GM10847 (cell line): Measurements from ENCODE around the gene AK5.

ENCODE experiments used
- POLR2A ChIP-seq: IDR thresholded peaks from 2 replicates; pipeline ENCODE4 v1.6.1; 2011; ENCODE audit not compliant: insufficient read length; ENCODE audit errors: extremely low read depth

Gene AK5

DNA sequence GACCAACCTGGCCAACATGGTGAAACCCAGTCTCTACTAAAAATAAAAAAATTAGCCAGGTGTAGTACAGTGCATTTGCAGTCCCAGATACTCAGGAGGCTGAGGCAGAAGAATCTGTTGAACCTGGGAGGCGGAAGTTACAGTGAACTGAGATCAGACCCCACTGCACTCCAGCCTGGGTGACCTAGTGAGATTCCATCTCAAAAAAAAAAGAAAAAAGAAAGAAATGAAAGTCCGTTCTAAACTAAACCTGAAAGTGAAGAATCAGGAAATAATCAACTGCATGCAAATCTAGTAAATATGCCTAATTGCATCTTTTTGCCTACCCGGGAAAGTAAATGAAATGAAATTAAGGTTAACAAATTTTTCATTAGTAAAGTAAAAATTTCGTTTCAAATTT lies 301.1 kb downstream of the AK5 start:
- TF ChIP-seq POLR2A: no peak

DNA sequence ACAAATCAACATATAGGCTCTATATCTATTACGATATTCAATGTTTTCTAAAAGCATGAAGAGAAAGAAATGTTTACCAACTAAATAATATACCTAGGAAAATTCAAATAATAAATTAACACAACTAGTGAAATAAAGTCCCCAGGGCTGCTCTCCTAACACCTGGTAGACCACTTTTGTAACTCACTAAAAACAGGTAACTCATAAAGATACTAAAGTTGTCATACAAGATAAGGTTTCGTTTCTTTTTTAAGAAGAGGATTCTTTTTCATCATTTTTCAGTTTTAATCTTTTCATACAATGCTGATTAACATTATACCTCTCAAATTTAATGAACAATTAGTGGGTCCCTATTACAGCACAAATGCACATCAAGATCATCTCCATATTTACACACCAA lies 301.7 kb downstream of the AK5 start:
- no peak for TF ChIP-seq POLR2A

DNA sequence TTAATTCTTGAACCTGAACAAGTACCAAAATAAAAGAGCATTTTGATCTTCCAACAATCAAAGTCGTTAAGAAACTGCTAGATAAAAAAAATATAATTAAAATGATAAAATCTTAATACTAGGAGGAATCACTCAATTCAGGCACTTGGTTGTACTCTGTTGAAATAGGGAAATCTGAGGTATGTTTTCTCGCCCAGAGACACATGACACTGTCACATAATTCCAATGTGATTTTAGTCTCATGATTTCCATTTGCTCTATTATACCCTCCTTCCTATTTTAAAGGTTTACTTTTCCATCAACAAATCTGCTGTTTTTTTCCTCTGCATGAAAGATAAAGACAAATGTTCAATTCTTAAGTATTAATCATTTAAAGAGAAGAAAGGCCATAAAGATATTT lies 303.1 kb downstream of the AK5 start:
- TF ChIP-seq POLR2A: no peak

DNA sequence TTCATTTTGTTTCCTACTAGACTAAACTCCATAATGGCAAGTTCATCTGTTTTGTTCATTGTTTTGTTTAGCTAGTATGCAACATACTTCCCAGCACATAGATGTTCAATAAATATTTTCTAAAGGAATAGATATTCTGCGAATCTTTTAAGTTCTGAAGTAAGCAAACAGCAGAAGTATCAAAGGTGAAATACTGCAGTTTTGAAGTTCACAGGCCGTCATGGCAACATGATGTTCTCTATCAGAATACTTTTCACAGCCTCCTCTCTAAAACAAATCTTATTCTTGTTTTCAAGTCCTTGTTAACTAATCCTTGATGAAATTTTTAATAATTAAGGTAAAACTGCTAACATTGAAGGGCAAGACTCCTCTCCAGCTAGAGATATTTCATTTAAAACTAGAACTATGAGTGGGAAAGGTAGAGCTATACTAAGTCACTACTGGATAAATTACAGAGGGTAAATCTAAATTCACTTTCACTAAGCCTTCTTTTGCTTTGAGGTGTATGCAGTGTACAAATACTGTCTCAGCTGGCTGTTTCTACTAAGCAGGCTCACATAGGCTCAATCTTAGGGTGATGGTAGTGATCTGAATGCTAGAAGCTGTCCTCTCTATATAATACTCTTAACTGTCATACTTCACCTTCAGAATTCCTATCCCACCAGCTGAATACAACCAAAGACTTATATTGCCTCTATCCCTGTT lies 303.9 kb downstream of the AK5 start:
- TF ChIP-seq POLR2A: no peak

DNA sequence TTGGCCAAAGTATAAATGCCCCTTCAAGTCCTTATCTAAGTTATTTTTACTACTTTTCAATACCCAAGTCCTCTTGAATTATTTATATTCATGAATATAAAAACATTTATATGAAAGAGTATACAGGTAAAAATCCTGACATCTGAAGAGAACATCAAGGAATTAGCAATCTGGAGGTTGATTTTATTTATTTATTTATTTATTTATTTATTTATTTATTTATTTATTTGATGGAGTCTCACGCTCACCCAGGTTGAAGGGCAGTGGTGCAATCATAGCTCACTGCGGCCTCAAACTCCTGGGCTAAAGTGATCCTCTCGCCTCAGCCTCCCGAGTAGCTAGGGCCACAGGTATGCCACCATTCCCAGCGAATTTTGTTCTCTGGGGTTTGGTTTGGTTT lies 307.4 kb downstream of the AK5 start:
- TF ChIP-seq POLR2A: no peak

DNA sequence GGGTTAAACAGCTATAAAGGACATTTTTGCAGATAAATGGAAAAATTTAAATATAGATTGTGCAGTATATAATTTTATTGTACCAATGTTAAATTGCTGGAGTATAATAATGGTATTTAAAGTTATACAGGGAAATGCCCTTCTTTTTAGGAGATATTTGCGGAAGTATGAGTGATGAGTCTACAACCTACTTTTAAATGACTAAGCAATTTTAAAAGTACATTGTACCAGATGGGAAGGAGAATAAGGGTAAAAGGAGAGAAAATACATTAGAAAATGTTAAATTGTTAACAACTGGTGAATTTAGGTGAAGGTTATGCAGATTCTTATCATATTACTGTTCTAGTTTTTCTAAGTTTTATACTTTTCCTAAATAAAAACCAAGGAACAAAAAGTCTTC lies 308.8 kb downstream of the AK5 start:
- no peak for TF ChIP-seq POLR2A

DNA sequence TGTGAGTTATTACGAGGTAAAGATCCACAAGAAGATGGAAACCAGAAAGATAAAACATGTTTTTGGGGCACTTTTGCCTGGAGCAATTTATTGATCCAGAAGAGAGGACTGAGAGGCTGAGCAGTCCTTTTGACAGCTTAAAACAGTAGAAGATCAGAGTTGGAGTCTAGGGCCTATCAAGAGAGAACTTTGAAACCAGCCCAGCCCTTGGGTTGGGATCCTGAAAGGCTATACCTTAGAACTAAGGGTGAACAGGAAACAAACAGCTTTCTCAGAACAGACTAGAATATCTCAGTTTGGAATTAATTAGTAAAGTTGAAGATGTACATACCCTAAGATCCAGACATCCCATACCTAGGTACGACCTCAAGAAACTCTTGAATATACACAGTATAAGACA lies 311.1 kb downstream of the AK5 start:
- TF ChIP-seq POLR2A: no peak

DNA sequence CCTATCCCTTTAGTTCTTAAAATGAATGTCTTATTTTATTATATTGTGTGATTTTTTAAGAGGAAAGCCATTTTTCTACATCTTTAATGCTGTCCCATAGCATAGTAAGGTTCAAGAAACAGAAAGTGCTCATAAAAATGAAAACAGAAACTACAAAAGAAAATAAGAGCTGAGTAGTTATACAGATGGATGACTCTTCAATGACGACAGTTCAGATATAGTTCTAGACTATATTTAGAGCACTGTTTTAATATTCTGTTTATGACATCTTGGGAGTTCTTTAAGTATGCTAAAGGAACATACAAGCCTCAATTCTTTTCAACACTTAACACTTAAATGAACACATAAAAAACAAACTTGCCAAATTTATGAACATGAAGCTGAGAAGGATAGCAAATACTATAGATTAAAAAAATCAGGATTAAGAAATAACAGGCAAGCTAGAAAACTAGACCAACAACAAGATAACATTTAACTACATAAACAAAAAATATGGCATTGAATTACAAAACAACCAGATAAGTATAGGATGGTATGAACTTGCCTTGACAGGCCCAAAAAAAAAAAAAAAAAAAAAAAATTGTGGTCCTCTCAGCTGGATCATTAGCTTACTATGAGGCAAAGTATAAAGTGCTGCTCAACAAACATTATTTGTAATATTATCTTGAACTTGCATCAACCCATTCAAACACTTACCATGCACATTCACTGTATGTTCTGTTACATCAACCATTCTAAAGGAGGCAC lies 312.7 kb downstream of the AK5 start:
- TF ChIP-seq POLR2A: no peak

DNA sequence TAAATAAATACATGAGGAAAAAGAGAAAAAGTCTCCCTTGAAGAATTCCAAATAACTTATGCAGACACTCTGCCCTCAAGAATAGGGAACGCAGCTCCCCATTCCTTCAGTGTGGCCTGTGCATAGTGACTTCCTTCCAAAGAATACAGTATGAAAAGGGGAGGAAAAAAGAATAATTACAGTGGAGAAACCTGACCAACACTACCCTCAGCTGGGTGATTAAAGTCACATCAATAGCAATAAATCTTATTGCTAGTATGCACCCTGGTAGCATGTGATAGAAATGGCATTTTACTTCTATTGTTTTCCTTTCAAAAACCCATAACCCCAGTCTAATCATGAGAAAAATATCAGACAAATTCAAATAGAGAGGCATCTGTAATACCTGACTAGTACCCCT lies 315.5 kb downstream of the AK5 start:
- no peak for TF ChIP-seq POLR2A

DNA sequence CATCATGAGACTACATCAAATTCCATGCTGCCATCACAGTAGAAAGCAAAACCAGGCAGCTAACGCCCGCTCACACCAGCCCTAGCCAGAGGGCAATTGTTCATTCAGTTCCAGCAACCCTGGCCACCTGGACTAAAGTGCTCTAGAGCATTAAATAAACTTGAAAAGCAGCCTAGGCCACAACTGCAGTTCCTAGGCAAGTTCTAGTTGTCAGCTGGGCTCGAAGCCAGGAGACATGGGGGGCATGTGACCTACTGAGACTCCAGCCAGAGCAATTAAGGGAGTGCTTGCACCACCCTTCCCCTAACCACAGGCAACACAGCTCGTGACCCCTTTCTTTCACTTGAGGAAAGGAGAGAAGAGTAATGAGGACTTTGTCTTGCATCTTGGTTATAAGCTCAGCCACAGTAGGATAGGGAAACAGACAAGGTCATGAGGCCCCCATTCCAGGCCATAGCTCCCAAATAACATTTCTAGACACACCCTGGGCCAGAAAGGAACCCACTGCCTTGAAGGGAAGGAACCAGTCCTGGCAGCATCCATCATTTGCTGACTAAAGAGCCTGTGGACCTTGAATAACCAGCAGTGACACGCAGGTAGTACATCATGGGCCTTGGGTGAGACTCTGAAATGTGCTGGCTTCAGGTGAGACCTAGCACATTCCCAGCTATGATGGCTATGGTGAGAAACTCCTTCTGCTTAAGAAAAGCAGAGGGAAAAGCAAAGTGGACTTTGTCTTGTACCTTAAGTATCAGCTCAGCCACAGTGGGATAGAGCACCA lies 323.6 kb downstream of the AK5 start:
- no peak for TF ChIP-seq POLR2A

DNA sequence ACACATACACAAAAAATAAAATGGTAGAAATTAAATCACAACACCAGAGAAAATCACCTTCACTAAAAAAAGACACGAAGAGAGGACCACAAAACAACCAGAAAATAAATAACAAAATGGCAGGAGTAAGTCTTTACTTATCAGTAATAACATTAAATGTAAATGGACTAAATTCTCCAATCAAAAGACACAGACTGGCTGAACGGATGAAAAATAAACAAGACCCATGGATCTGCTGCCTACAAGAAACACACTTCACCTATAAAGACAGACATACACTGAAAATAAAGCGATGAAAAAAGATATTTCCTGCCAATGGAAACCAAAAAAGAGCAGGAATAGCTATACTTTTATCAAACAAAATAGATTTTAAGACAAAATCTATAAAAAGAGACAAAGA lies 327.1 kb downstream of the AK5 start:
- TF ChIP-seq POLR2A: no peak
